Transverse colon (tissue), 4 donors: ENCODE results near the gene TCF25.

ENCODE experiments used
- EP300 ChIP-seq: sonication (generic); formaldehyde crosslinking; IDR thresholded peaks from one replicate; pipeline ENCODE4 v1.6.1; 2017; ENCODE audit warnings: antibody characterized with exemption, low read depth
- POLR2A ChIP-seq: fragments of 450-650 bp; IDR thresholded peaks from one replicate; pipeline ENCODE4 v1.6.1; 2016; ENCODE audit warnings: antibody characterized with exemption, mild to moderate bottlenecking, moderate library complexity
- POLR2AphosphoS5 ChIP-seq, 3 donors: sonication (generic); formaldehyde crosslinking; IDR thresholded peaks; one replicate each; pipeline ENCODE4 v1.6.1; 2016; ENCODE audit warnings: antibody characterized with exemption in 3 of 3
- TF ChIP-seq, protein P1 (sequence below), 5 experiments: fragments of 200-600 bp in 3 of 5; fragments of 450-650 bp in 2 of 5; sonication (generic) in 3 of 5; IDR thresholded peaks; 1 replicate in 2 of 5; 2 replicates in 3 of 5; pipeline ENCODE4 v1.5.1; 2016 to 2017; ENCODE audit warnings: antibody characterized with exemption in 5 of 5, inconsistent platforms in 3 of 5, mild to moderate bottlenecking in 2 of 5, moderate library complexity in 1 of 5

DNA sequence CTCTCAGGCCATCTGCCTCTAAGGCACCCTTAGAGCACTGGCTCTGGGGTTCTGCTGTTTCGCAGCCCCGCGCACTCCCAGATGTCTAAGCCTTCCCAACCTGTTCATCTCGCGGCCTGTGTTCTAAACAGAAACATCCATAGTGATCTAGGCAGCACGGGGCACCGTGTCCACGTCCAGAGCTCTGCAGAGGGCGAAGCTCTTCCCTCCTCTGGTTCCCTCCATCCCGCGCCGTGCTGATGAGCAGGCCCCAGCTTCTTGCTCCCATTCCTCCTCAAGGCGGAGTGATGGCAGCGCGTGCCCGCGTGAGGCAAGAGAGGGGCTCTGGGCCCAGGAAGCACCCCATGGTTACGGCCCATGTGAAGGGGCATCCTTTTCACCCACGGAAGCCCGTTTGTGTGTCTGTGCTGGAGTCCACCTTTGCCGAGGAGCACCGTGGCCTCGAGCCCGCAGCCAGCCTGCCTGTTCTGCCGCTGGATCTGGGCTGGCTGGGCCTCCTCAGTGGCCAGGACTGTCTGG lies 41.5 kb upstream of the TCF25 start:
- TF ChIP-seq, protein P1, sequence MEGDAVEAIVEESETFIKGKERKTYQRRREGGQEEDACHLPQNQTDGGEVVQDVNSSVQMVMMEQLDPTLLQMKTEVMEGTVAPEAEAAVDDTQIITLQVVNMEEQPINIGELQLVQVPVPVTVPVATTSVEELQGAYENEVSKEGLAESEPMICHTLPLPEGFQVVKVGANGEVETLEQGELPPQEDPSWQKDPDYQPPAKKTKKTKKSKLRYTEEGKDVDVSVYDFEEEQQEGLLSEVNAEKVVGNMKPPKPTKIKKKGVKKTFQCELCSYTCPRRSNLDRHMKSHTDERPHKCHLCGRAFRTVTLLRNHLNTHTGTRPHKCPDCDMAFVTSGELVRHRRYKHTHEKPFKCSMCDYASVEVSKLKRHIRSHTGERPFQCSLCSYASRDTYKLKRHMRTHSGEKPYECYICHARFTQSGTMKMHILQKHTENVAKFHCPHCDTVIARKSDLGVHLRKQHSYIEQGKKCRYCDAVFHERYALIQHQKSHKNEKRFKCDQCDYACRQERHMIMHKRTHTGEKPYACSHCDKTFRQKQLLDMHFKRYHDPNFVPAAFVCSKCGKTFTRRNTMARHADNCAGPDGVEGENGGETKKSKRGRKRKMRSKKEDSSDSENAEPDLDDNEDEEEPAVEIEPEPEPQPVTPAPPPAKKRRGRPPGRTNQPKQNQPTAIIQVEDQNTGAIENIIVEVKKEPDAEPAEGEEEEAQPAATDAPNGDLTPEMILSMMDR (IDR thresholded peaks at IDR 0.05), result no peak
- no peak for TF ChIP-seq POLR2A
- TF ChIP-seq POLR2AphosphoS5 (IDR thresholded peaks at IDR 0.05), result no peak
- no peak for TF ChIP-seq EP300
